Measurements from ENCODE around the gene OR52N5. TPM values are rescaled to one million over a fixed set of nuclear protein-coding genes. Genes with fewer than 3 reads are reported as not detected.

Gene OR52N5
- total and polyA plus RNA-seq, 2 of the 13 experiments (the other 11 are each of a cell fraction or from before 2014, with no cell fraction given), result not detected

DNA sequence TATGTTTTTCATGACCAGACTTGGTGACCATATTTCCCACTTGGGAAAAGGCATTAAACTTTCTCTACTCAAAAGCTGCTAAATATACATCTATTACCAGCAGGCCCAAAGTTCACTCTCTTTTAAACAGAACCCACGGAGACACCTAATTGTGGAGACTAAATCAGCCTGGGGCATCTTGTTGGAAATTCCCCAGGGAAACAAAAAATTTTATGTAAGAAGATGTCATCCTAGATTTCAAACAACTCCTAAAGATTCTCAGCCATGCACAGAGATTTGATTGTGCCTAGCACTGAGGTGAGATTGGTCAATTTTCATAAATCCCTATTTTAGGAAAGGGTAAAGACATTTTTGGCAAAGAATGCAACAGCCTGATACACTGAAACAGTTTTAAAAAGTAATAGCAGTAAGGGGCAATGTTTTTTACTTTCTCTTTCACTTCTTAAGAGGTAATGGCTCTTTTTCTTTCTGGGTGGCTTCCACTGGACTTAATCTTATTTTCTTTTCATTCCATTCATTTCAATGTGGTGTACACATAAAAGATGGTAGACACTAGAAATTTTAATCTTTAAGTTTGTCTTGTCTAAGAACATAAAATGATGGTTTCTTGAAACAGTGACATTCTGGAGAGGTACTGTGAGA lies 35.2 kb upstream of the OR52N5 start:
- FAIRE-seq, result no peak
- BruUV-seq (replicated peaks), result no TSS peak

DNA sequence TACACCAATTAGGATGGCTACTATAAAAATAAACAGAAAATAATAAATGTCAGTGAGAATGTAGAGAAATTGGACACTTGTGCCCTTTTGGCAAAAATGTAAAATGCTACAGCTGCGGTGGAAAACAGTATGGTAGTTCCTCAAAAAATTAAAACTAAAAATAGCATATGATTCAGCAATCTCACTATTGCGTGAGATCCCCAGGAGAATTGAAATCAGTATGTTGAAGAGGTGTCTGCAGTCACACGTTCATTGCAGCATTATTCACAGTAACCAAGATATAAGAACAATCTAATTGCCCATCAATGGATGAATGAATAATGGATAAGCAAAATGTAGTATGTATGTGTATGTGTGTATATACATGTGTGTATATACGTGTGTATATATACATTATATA lies 32.4 kb upstream of the OR52N5 start:
- POLR2A ChIA-PET, result no interaction called here
- H3K4me1 ChIP-seq (ENCODE audit: insufficient read depth, low read length), result no peaks in the 10 kb centered on the region
- no peak overlapping the region for H2AFZ ChIP-seq (ENCODE audit: low read length)
- H3K9me3 ChIP-seq (ENCODE audit: low read length), result no peaks in the 10 kb centered on the region
- H3K4me3 ChIP-seq (replicated peaks in 1 of 3; ENCODE audit: insufficient read depth in 1 of 3, low read depth in 2 of 3, low read length in 3 of 3), result no peak overlapping the region
- ATAC-seq, result no peak
- no peak for DNase-seq (ENCODE audit: low spot score)
- intact Hi-C loops (cut with micrococcal nuclease; ENCODE audit: unreplicated experiment), result no loop called here
- H3K9ac ChIP-seq (ENCODE audit: insufficient read depth, low read depth, low read length), result no peak overlapping the region
- H3K4me2 ChIP-seq (ENCODE audit: low read depth, low read length), result no peak overlapping the region
- WGBS (ENCODE audit: low lambda C conversion rate), result 5% methylated on average over 4 of the region's 4 CpGs
- CTCF ChIA-PET (ENCODE audit: low intra/inter-chr PET ratio, low total read pairs), result no interaction called here
- no peaks in the 10 kb centered on the region for H4K20me1 ChIP-seq (ENCODE audit: insufficient read depth, low read length)
- no TSS peak for BruUV-seq (replicated peaks)
- FAIRE-seq, result no peak
- H3K27me3 ChIP-seq (ENCODE audit: control insufficient read depth in 1 of 2, insufficient read depth in 2 of 2, low read length in 2 of 2), result no peaks in the 10 kb centered on the region; a peak in 1 of 5 replicates
- H3K36me3 ChIP-seq (replicated peaks in 1 of 2; ENCODE audit: control insufficient read depth in 1 of 2, insufficient read depth in 2 of 2, low read length in 2 of 2), result no peaks in the 10 kb centered on the region
- no peak overlapping the region for H3K27ac ChIP-seq (ENCODE audit: extremely low read length, insufficient read depth, low read length)
- H3K79me2 ChIP-seq (ENCODE audit: insufficient read depth, low read length), result no peaks in the 10 kb centered on the region
- in situ Hi-C loops (cut with HindIII; ENCODE audit: extremely low pct_ligation_motif_present, low pct_unique_long_range_greater_than_20kb), result no loop called here
- TF ChIP-seq ZFYVE20 (CRISPR knock-in tag; IDR thresholded peaks at IDR 0.05; ENCODE audit: borderline replicate concordance, low read depth) (no peak), ZNF614 (CRISPR knock-in tag; IDR thresholded peaks at IDR 0.05; ENCODE audit: borderline replicate concordance) (no peak), GFI1 (CRISPR knock-in tag; IDR thresholded peaks at IDR 0.05; ENCODE audit: borderline replicate concordance) (no peak), ZC3H13 (CRISPR knock-in tag; IDR thresholded peaks at IDR 0.05) (no peak), ARID2 (CRISPR knock-in tag; IDR thresholded peaks at IDR 0.05; ENCODE audit: borderline replicate concordance) (no peak)
- TF ChIP-seq, protein P1, sequence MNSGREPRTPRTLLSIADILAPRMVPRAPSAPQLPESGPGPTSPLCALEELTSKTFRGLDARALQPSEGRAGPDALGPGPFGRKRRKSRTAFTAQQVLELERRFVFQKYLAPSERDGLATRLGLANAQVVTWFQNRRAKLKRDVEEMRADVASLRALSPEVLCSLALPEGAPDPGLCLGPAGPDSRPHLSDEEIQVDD (CRISPR knock-in tag; IDR thresholded peaks at IDR 0.05; ENCODE audit: borderline replicate concordance), result no peak
- TF ChIP-seq, protein P2, sequence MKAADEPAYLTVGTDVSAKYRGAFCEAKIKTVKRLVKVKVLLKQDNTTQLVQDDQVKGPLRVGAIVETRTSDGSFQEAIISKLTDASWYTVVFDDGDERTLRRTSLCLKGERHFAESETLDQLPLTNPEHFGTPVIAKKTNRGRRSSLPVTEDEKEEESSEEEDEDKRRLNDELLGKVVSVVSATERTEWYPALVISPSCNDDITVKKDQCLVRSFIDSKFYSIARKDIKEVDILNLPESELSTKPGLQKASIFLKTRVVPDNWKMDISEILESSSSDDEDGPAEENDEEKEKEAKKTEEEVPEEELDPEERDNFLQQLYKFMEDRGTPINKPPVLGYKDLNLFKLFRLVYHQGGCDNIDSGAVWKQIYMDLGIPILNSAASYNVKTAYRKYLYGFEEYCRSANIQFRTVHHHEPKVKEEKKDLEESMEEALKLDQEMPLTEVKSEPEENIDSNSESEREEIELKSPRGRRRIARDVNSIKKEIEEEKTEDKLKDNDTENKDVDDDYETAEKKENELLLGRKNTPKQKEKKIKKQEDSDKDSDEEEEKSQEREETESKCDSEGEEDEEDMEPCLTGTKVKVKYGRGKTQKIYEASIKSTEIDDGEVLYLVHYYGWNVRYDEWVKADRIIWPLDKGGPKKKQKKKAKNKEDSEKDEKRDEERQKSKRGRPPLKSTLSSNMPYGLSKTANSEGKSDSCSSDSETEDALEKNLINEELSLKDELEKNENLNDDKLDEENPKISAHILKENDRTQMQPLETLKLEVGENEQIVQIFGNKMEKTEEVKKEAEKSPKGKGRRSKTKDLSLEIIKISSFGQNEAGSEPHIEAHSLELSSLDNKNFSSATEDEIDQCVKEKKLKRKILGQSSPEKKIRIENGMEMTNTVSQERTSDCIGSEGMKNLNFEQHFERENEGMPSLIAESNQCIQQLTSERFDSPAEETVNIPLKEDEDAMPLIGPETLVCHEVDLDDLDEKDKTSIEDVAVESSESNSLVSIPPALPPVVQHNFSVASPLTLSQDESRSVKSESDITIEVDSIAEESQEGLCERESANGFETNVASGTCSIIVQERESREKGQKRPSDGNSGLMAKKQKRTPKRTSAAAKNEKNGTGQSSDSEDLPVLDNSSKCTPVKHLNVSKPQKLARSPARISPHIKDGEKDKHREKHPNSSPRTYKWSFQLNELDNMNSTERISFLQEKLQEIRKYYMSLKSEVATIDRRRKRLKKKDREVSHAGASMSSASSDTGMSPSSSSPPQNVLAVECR (CRISPR knock-in tag; IDR thresholded peaks at IDR 0.05; ENCODE audit: borderline replicate concordance), result no peak

More for the DNA sequence above, 35.2 kb upstream of the OR52N5 start:
- H3K36me3 ChIP-seq (replicated peaks in 1 of 2; ENCODE audit: control insufficient read depth in 1 of 2, insufficient read depth in 2 of 2, low read length in 2 of 2), result no peaks in the 10 kb centered on the region
- no peaks in the 10 kb centered on the region for H3K9me3 ChIP-seq (ENCODE audit: low read length)
- ATAC-seq (no peak), DNase-seq (ENCODE audit: low spot score) (no peak)
- no peak overlapping the region for H3K27ac ChIP-seq (ENCODE audit: extremely low read length, insufficient read depth, low read length)
- intact Hi-C loops (cut with micrococcal nuclease; ENCODE audit: unreplicated experiment), result no loop called here
- H3K4me3 ChIP-seq (replicated peaks in 1 of 3; ENCODE audit: insufficient read depth in 1 of 3, low read depth in 2 of 3, low read length in 3 of 3), result no peak overlapping the region
- in situ Hi-C loops (cut with HindIII; ENCODE audit: extremely low pct_ligation_motif_present, low pct_unique_long_range_greater_than_20kb), result no loop called here
- no peak overlapping the region for H3K9ac ChIP-seq (ENCODE audit: insufficient read depth, low read depth, low read length)
- H3K4me1 ChIP-seq (ENCODE audit: insufficient read depth, low read length), result no peaks in the 10 kb centered on the region
- ChIA-PET POLR2A (no interaction called here), CTCF (ENCODE audit: low intra/inter-chr PET ratio, low total read pairs) (no interaction called here)
- WGBS (ENCODE audit: low lambda C conversion rate), result 0% methylated on average over 1 of the region's 1 CpG
- TF ChIP-seq ZFYVE20 (CRISPR knock-in tag; IDR thresholded peaks at IDR 0.05; ENCODE audit: borderline replicate concordance, low read depth), result no peak
- TF ChIP-seq, protein P3, sequence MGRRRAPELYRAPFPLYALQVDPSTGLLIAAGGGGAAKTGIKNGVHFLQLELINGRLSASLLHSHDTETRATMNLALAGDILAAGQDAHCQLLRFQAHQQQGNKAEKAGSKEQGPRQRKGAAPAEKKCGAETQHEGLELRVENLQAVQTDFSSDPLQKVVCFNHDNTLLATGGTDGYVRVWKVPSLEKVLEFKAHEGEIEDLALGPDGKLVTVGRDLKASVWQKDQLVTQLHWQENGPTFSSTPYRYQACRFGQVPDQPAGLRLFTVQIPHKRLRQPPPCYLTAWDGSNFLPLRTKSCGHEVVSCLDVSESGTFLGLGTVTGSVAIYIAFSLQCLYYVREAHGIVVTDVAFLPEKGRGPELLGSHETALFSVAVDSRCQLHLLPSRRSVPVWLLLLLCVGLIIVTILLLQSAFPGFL (CRISPR knock-in tag; IDR thresholded peaks at IDR 0.05), result no peak
- H3K79me2 ChIP-seq (ENCODE audit: insufficient read depth, low read length), result no peaks in the 10 kb centered on the region
- no peaks in the 10 kb centered on the region for H4K20me1 ChIP-seq (ENCODE audit: insufficient read depth, low read length)
- H3K4me2 ChIP-seq (ENCODE audit: low read depth, low read length), result no peak overlapping the region
- no peak overlapping the region for H2AFZ ChIP-seq (ENCODE audit: low read length)
- H3K27me3 ChIP-seq (ENCODE audit: control insufficient read depth in 1 of 2, insufficient read depth in 2 of 2, low read length in 2 of 2), result no peaks in the 10 kb centered on the region; a peak in 1 of 5 replicates
